ENCODE data around the gene CREB5. TPM values are rescaled to one million over a fixed set of nuclear protein-coding genes. Genes with fewer than 3 reads are reported as not detected.

Gene CREB5
- total RNA-seq, 1 experiment from 2014 or later = 0.49 TPM

GRCh38 chr7:28850699-28851098 is 438.4 kb downstream of the CREB5 start:
- no peak overlapping the region for H2AFZ ChIP-seq (ENCODE audit: low read depth, low read length, poor library complexity, severe bottlenecking)
- no peaks in the 10 kb centered on the region for H3K79me2 ChIP-seq (ENCODE audit: insufficient read depth, low read length)
- intact Hi-C loops (cut with micrococcal nuclease) = loop anchor here (5.0 kb wide), 1 partner anchor 463 kb away; no protein-coding TSS in a partner anchor
- no peaks in the 10 kb centered on the region for H4K20me1 ChIP-seq (ENCODE audit: insufficient read depth)
- no peaks in the 10 kb centered on the region for H3K9me2 ChIP-seq (ENCODE audit: insufficient read depth)
- TF ChIP-seq REST (IDR thresholded peaks at IDR 0.05; ENCODE audit: low read depth) (no peak), POLR2AphosphoS5 (IDR thresholded peaks at IDR 0.05; ENCODE audit: low read depth, low read length) (no peak), ELF1 (IDR thresholded peaks at IDR 0.05; ENCODE audit: borderline replicate concordance, low read depth) (no peak), ZFX (IDR thresholded peaks at IDR 0.05) (no peak), CEBPB (IDR thresholded peaks at IDR 0.05; ENCODE audit: low read depth) (no peak), YY1 (IDR thresholded peaks at IDR 0.05; ENCODE audit: extremely low read depth, insufficient replicate concordance, low read depth, low read length) (no peak), SRF (IDR thresholded peaks at IDR 0.05; ENCODE audit: low read depth) (no peak), POLR2A (IDR thresholded peaks at IDR 0.05; ENCODE audit: borderline replicate concordance, extremely low read depth, insufficient read depth, insufficient read length) (no peak)
- TF ChIP-seq, protein P1, sequence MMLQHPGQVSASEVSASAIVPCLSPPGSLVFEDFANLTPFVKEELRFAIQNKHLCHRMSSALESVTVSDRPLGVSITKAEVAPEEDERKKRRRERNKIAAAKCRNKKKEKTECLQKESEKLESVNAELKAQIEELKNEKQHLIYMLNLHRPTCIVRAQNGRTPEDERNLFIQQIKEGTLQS (IDR thresholded peaks at IDR 0.05) = no peak
- TF ChIP-seq, protein P2, sequence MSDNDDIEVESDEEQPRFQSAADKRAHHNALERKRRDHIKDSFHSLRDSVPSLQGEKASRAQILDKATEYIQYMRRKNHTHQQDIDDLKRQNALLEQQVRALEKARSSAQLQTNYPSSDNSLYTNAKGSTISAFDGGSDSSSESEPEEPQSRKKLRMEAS (IDR thresholded peaks at IDR 0.05) = no peak
- no peak overlapping the region for H3K4me3 ChIP-seq (replicated peaks in 1 of 2; ENCODE audit: low read depth in 1 of 2, low read length in 2 of 2)
- no peak overlapping the region for H3K27ac ChIP-seq (ENCODE audit: low read depth, low read length)
- H3K27me3 ChIP-seq (ENCODE audit: insufficient read depth, low read length) = peaks cover 21% of the 10 kb centered on the region
- no peaks in the 10 kb centered on the region for H3K36me3 ChIP-seq (ENCODE audit: control insufficient read depth in 1 of 2, insufficient read depth in 2 of 2, low read length in 2 of 2)
- ChIA-PET RAD21 (ENCODE audit: low non-redundant PET in 1 of 2, low total read pairs in 2 of 2, uncharacterized antibody in 2 of 2, unreplicated experiment in 2 of 2) (no interaction called here), CTCF (no interaction called here), POLR2A (no interaction called here)
- H3K9me3 ChIP-seq (ENCODE audit: control insufficient read depth in 1 of 2, insufficient read depth in 1 of 2, low read depth in 1 of 2, low read length in 2 of 2) = no peaks in the 10 kb centered on the region
- no peak overlapping the region for H3K4me2 ChIP-seq (ENCODE audit: low read length)
- H3K9ac ChIP-seq (ENCODE audit: low read length) = no peak overlapping the region
- H3K4me1 ChIP-seq (ENCODE audit: control insufficient read depth in 1 of 2, insufficient read depth in 2 of 2, low read length in 2 of 2) = peaks cover 13 to 21% of the 10 kb centered on the region in 2 experiments
- no TSS peak for BruUV-seq (replicated peaks)
- no peak for DNase-seq (ENCODE audit: low read depth, low spot score)
- ATAC-seq = no peak
